ENCODE data around the gene AXIN1.

GRCh38 chr16:252366-253337, 99.9 kb downstream of the AXIN1 start:
- TF ChIP-seq CTCF (IDR thresholded peaks at IDR 0.05) (no peak), EZH2phosphoT487 (IDR thresholded peaks at IDR 0.05) (no peak), EZH2 (IDR thresholded peaks at IDR 0.05) (no peak)

Data from neural progenitor cell (in vitro differentiated cells).